ENCODE results near the gene VAMP1.
"Not testable (repeated sequence)": the region's sequence is repeated elsewhere in the genome, so short reads cannot be mapped to it uniquely, and the experiment has no call there.

Gene VAMP1

DNA sequence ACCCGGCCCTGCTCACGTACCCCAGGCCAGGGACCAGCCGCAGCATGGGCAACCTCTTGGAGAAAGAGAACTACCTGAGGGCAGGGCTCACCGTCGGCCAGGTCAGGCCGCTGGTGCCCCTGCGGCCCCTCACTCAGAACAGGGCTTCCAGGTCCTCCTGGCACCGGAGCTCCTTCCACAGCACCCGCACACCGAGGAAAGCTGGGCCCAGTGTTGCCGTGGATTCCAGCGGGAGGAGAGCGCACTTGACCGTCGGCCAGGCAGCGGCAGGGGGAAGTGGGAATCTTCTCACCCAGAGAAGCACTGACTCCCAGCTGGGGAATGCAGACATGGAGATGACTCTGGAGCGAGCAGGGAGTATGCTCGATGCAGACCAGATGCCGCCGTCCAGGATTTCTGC is 7.9 kb upstream of the VAMP1 start:
- Mint-ChIP-seq H3K27me3 (peaks cover 5 to 10% of the 10 kb centered on the region in 2 donors), H3K4me1 (no peaks in the 10 kb centered on the region), H3K36me3 (peaks cover 0 to 4% of the 10 kb centered on the region in 2 donors), H3K4me3 (no peak overlapping the region), H3K9me3 (no peaks in the 10 kb centered on the region), H3K27ac (no peak overlapping the region)
- ATAC-seq (replicated peaks) (no peak), DNase-seq (no peak)

DNA sequence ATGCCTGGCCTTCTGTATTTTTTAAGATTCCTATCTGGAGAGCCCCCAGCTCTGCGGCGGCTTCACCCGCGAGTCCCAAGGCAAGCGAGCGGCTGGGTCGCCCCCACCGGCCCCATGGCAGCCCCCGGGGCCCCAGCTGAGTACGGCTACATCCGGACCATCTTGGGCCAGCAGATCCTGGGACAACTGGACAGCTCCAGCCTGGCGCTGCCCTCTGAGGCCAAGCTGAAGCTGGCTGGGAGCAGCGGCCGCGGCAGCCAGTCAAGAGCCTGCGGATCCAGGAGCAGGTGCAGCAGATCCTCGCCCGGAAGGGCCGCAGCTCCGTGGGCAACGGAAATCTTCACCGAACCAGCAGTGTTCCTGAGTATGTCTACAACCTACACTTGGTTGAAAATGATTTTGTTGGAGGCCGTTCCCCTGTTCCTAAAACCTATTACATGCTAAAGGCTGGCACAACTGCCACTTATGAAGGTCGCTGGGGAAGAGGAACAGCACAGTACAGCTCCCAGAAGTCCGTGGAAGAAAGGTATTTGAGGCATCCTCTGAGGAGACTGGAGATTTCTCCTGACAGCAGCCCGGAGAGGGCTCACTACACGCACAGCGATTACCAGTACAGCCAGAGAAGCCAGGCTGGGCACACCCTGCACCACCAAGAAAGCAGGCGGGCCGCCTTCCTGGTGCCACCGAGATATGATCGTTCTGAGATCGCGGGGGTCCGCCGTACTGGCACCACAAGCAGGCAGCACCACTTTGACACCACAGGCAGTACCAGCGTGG is 7.3 kb upstream of the VAMP1 start:
- ATAC-seq (replicated peaks); H3K36me3 Mint-ChIP-seq; H3K27ac Mint-ChIP-seq; H3K4me3 Mint-ChIP-seq; H3K4me1 Mint-ChIP-seq; H3K27me3 Mint-ChIP-seq; H3K9me3 Mint-ChIP-seq; DNase-seq: not testable (repeated sequence)

DNA sequence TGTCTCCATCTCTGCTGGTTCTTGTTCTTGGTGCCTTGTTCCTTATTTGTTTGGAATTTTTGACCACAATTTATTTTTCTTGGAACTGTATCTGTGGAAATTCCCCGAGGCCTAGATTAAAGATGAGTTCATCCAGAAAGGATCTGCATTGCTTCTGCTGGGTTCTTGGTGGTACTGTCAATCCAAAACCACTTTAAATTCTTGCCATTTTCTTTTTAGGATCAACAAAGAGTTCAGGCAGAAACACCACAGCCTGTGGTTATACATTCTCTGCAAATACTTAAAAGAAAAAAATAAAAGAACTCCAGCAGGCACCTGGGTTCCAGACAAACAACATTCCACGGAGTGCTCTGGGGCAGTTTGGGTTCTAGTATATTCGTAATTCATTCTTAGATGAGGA is 6.0 kb upstream of the VAMP1 start:
- Mint-ChIP-seq H3K9me3 (no peaks in the 10 kb centered on the region), H3K27ac (no peak overlapping the region), H3K27me3 (peaks cover 3 to 10% of the 10 kb centered on the region in 2 donors), H3K36me3 (peaks cover 0 to 4% of the 10 kb centered on the region in 2 donors), H3K4me3 (no peak overlapping the region), H3K4me1 (peaks cover 4 to 8% of the 10 kb centered on the region in 2 donors)
- DNase-seq (no peak), ATAC-seq (replicated peaks) (no peak)

DNA sequence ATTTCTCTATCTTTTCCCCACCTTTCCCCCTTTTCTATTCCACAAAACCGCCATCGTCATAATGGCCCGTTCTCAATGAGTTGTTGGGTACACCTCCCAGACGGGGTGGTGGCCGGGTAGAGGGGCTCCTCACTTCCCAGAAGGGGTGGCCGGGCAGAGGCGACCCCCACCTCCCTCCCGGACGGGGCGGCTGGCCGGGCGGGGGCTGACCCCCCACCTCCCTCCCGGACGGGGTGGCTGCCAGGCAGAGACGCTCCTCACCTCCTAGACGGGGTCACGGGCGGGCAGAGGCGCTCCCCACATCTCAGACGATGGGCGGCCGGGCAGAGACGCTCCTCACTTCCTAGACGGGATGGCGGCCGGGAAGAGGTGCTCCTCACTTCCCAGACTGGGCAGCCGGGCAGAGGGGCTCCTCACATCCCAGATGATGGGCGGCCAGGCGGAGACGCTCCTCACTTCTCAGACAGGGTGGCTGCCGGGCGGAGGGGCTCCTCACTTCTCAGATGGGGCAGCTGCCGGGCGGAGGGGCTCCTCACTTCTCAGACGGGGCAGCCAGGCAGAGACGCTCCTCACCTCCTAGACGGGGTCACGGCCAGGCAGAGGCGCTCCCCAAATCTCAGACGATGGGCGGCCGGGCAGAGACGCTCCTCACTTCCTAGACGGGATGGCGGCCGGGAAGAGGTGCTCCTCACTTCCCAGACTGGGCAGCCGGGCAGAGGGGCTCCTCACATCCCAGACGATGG is 4.9 kb upstream of the VAMP1 start:
- H3K36me3 Mint-ChIP-seq; ATAC-seq (replicated peaks); H3K27me3 Mint-ChIP-seq; H3K4me3 Mint-ChIP-seq; H3K27ac Mint-ChIP-seq; DNase-seq; H3K9me3 Mint-ChIP-seq: not testable (repeated sequence)
- peaks cover 9 to 15% of the 10 kb centered on the region in 2 donors for H3K4me1 Mint-ChIP-seq

DNA sequence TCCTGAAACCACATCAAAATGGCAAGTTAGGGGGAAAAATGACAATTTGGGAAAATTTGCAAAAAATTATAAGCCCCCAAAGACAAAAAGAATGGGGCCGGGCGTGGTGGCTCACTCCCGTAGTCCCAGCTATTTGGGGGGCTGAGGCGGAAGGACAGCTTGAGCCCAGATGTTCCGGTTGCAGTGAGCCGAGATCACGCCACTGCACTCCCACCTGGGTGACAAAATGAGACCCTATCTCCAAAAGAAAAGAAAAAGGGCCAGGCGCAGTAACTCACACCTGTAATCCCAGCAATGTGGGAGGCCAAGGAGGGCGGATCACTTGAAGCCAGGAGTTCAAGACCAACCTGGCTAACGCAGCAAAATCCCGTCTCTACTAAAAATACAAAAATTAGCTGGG is 2.0 kb upstream of the VAMP1 start:
- Mint-ChIP-seq H3K4me1 (peaks cover 30 to 39% of the 10 kb centered on the region in 2 donors), H3K27ac (no peak overlapping the region), H3K27me3 (peaks cover 0 to 5% of the 10 kb centered on the region in 2 donors), H3K4me3 (no peak overlapping the region), H3K9me3 (no peaks in the 10 kb centered on the region), H3K36me3 (peaks cover 7 to 17% of the 10 kb centered on the region in 2 donors)
- DNase-seq (no peak), ATAC-seq (replicated peaks) (no peak)

DNA sequence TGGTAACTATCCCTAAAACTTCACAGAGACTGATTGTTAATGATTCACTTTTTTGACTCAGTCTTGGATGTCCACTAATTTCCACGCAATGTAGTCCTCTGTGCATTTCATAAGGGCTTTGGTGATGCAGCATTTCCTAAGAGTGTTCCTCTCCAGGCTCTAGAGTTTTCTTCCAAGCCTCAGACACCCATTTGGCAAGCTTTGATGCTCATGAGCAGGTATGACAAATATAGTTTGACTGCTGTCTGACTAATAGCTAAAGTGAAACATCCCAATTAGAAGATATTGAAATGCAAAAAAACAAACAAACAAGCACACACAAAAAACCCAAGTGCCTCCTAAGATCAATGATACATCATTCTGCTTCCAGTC is 1.5 kb upstream of the VAMP1 start:
- ATAC-seq (replicated peaks): no peak
- peaks cover 31 to 44% of the 10 kb centered on the region in 2 donors for H3K4me1 Mint-ChIP-seq
- H3K27ac Mint-ChIP-seq: no peak overlapping the region
- DNase-seq: no peak
- peaks cover 0 to 5% of the 10 kb centered on the region in 2 donors for H3K27me3 Mint-ChIP-seq
- peaks cover 0 to 1% of the 10 kb centered on the region in 2 donors for H3K9me3 Mint-ChIP-seq
- peaks cover 11 to 21% of the 10 kb centered on the region in 2 donors for H3K36me3 Mint-ChIP-seq
- H3K4me3 Mint-ChIP-seq: no peak overlapping the region

DNA sequence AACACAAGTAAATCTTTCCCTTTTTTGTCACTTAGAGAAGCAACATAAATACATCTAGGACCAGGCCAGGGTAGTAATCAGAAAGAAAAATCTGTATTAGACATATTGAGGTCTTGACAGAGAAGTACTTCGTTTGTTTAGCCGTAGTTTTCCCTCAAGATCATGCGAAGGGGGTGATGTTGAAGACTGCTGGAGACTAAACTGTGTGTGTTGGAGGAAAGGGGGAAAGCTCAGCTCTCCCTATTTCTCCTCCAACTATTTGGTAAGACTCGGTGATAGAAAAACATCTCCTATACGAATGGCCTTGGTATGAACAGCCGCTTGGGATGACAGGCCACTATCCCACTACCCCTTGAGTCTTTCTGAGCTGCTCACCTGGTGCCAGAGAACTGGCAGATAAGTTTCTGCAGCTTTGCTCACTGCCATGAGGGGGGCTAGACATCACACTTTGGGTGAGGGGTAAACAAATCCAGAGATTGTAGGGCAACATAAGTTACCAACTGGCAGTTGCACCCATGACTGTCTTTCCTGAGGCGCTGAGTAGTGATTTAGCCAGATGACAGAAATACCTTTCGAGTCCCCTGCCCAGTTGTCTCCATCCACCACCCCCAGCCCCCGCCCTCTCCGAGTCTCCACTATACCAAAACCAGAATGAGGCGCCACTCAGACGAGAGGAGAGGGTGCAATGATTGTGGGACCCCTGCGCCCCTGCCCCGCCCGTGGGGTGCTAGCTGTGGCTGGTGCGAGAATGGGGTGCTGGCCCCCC is 685 bp downstream of the VAMP1 start:
- DNase-seq: no peak
- H3K27ac Mint-ChIP-seq: peak overlapping the region; percentile 87
- peaks cover 46 to 64% of the 10 kb centered on the region in 2 donors for H3K4me1 Mint-ChIP-seq
- no peak for ATAC-seq (replicated peaks)
- H3K27me3 Mint-ChIP-seq: no peaks in the 10 kb centered on the region
- H3K9me3 Mint-ChIP-seq: peaks cover 0 to 4% of the 10 kb centered on the region in 2 donors
- H3K4me3 Mint-ChIP-seq: peak overlapping the region; percentile 83 to 86
- H3K36me3 Mint-ChIP-seq: peaks cover 28 to 35% of the 10 kb centered on the region in 2 donors

DNA sequence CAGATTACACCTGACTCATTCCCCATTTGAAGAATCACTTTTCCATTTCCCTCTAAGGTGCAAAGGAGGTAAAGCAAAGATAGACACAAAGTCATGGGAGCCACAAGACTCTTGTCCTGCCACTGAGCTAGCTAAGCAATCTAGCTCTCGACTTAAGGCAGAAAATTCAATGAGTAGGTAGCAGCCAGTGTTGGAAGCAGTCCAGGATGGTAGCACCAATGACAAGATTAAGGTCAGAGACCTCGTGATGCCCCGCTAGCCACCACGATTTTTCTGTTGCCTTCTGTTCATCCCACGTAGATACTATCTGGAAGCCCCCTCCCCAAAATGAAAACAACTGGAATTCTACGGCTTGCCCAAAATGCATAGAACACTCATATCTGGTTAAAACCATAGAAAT is 1.4 kb downstream of the VAMP1 start:
- H3K4me3 Mint-ChIP-seq: peak overlapping the region; percentile 83 to 86

DNA sequence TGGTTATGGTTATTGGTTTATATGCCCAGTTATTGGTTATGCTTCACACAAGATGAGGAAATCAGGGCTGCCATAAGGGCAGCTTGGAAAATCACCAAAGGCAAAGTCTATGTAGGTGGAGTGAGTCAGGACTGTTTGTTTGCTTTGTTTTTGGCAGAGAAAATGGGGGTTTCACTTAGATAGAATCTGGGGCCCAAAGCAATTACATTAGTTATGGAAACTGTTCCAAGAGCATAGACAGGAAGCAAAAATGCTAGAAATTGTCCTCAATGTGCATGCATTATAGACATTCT is 2.2 kb downstream of the VAMP1 start:
- no peak for ATAC-seq (replicated peaks)
- H3K36me3 Mint-ChIP-seq: peaks cover 41 to 50% of the 10 kb centered on the region in 2 donors
- peaks cover 58 to 80% of the 10 kb centered on the region in 2 donors for H3K4me1 Mint-ChIP-seq
- no peaks in the 10 kb centered on the region for H3K27me3 Mint-ChIP-seq
- H3K4me3 Mint-ChIP-seq: peak overlapping the region; percentile 47 to 55
- no peak overlapping the region for H3K27ac Mint-ChIP-seq
- no peak for DNase-seq
- H3K9me3 Mint-ChIP-seq: peaks cover 0 to 4% of the 10 kb centered on the region in 2 donors

More for the DNA sequence above, 1.4 kb downstream of the VAMP1 start:
- ATAC-seq (replicated peaks): no peak
- H3K36me3 Mint-ChIP-seq: peaks cover 35 to 42% of the 10 kb centered on the region in 2 donors
- H3K27ac Mint-ChIP-seq: no peak overlapping the region
- H3K4me1 Mint-ChIP-seq: peaks cover 52 to 71% of the 10 kb centered on the region in 2 donors
- no peaks in the 10 kb centered on the region for H3K27me3 Mint-ChIP-seq
- peaks cover 0 to 4% of the 10 kb centered on the region in 2 donors for H3K9me3 Mint-ChIP-seq
- no peak for DNase-seq

DNA sequence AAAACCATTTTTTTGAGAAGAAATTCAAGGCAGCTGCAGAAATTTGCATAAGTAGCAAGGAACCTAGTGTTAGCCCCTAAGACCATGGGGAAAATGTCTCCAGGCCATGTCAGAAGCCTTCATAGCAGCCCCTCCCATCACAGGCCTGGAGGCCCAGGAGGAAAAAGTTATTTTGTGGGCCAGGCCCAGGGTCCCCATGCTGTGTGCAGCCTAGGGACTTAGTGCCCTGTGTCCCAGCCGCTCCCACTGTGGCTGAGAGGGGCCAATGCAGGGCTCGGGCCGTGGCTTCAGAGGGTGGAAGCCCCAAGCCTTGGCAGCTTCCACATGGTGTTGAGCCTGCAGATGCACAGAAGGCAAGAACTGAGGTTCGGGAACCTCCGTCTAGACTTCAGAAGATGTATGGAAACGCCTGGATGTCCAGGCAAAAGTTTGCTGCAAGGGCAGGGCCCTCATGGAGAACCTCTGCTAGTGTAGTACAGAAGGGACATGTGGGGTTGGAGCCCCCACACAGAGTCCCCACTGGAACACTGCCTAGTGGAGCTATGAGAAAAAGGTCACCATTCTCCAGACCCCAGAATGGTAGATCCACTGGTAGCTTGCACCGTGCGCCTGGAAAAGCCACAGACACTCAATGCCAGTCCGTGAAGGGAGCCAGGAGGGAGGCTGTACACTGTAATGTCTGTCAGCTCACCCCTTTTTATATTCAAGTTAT is 2.8 kb downstream of the VAMP1 start:
- Mint-ChIP-seq H3K4me3 (peak overlapping the region; percentile 47 to 55), H3K4me1 (peaks cover 62 to 85% of the 10 kb centered on the region in 2 donors), H3K36me3 (peaks cover 46 to 55% of the 10 kb centered on the region in 2 donors)
- H3K27me3 Mint-ChIP-seq; ATAC-seq (replicated peaks); H3K9me3 Mint-ChIP-seq; DNase-seq; H3K27ac Mint-ChIP-seq: not testable (repeated sequence)

DNA sequence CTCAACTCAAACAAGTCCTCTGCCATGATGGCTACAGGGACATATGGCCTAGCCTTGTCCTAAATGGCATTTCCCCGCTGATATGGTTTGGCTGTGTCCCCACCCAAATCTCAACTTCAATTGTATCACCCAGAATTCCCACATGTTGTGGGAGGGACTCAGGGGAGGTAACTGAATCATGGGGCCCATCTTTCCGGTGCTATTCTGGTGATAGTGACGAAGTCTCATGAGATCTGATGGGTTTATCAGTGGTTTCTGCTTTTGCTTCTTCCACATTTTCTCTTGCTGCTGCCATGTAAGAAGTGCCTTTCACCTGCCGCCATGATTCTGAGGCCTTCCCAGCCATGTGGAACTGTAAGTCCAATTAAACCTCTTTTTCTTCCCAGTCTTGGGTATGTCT is 3.7 kb downstream of the VAMP1 start:
- DNase-seq; ATAC-seq (replicated peaks): not testable (repeated sequence)
- peak overlapping the region; percentile 6 for H3K27ac Mint-ChIP-seq

DNA sequence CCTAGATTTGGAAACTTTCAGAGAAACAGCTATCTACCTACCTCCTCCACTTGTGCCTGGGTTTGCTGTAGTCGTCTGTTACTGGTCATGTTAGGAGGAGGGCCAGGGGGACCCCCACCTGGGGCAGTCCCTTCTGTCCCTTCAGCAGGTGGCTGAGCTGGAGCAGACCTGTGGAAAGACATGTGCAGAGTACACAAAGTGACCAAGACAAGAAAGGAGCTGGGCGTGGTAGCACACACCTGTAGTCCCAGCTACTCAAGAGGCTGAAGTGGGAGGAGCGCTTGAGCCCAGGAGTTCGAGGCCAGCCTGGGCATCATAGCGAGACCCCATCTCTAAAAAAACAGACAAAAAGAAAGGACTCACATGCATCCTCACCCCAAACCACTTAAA is 4.3 kb downstream of the VAMP1 start:
- ATAC-seq (replicated peaks) (no peak), DNase-seq (no peak)
- peak overlapping the region in 1 of 2 donors; percentile 31 for H3K4me3 Mint-ChIP-seq
- peak overlapping the region; percentile 60 for H3K27ac Mint-ChIP-seq
- H3K4me1 Mint-ChIP-seq: peaks cover 70 to 89% of the 10 kb centered on the region in 2 donors
- peaks cover 60 to 70% of the 10 kb centered on the region in 2 donors for H3K36me3 Mint-ChIP-seq
- H3K9me3 Mint-ChIP-seq: peaks cover 0 to 4% of the 10 kb centered on the region in 2 donors
- no peaks in the 10 kb centered on the region for H3K27me3 Mint-ChIP-seq

More for the DNA sequence above, 3.7 kb downstream of the VAMP1 start:
- peaks cover 56 to 64% of the 10 kb centered on the region in 2 donors for H3K36me3 Mint-ChIP-seq
- H3K4me3 Mint-ChIP-seq: peak overlapping the region in 1 of 2 donors; percentile 23
- not testable (repeated sequence) for H3K9me3 Mint-ChIP-seq, H3K27me3 Mint-ChIP-seq
- H3K4me1 Mint-ChIP-seq: peaks cover 68 to 89% of the 10 kb centered on the region in 2 donors

DNA sequence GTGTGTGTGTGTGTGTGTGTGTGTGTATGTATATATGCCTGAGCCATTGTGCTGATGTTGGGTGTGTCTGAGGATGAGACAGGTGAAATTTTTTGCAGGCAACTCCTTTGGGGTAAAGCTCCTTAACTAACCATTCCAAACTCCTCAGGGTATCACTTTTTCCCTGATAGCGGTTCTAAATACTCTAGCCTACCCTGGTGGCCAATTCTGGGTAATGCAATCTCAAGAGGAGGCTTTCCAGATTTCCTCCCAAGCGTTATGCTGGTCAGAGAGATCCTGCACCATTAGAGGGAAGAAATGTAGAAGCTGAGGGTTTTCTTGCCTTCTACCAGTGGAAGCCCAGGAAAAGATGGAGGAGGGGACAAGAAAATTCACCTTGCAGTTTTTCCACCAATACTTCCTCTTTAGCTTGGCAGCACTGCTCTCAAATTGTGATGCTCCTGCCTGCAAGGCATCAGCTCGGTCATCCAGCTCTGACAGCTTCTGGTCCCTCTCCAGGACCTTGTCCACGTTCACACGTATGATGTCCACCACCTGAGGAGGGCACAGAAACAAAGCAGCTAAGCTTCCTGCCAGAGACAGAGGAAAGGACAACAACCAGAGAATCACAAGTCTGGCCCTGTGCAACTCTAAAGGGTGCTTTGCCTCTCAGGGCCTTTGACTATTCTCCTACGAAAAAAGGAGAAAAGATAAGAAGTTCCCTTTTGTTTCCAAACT is 4.9 kb downstream of the VAMP1 start:
- Mint-ChIP-seq H3K27me3 (no peaks in the 10 kb centered on the region), H3K27ac (no peak overlapping the region), H3K4me1 (peaks cover 73 to 91% of the 10 kb centered on the region in 2 donors), H3K9me3 (peaks cover 0 to 4% of the 10 kb centered on the region in 2 donors), H3K4me3 (peak overlapping the region in 1 of 2 donors; percentile 9), H3K36me3 (peaks cover 66 to 76% of the 10 kb centered on the region in 2 donors)
- no peak for DNase-seq
- no peak for ATAC-seq (replicated peaks)

Data from stimulated activated naive B cell treated with anti-CD40 and anti-IgM and Interleukin-4, amounts not matched to agents 10 μg/mL and 1 μg/mL and 100 μg/mL, for 72 hours (primary cell).